ACC112 (cell line): Measurements from ENCODE around the gene KATNIP.
A peak's percentile ranks its signal among the peaks of the same experiment; 100 is the strongest.
"Not testable (repeated sequence)": the region's sequence is repeated elsewhere in the genome, so short reads cannot be mapped to it uniquely, and the experiment has no call there.

Experiments used
- H2AFZ ChIP-seq: fragments of 200-600 bp; sonication (generic); one replicate; pipeline ENCODE4 v1.6.0; 2017; ENCODE audit warnings: antibody characterized with exemption, low read length; ENCODE audit not compliant: unreplicated experiment
- H3K27ac ChIP-seq: fragments of 200-600 bp; sonication (generic); 2 replicates; pipeline ENCODE4 v1.5.1; 2014; ENCODE audit warnings: low read depth, mild to moderate bottlenecking, antibody characterized with exemption, low read length, moderate library complexity
- H3K27me3 ChIP-seq: fragments of 200-600 bp; sonication (generic); 2 replicates; pipeline ENCODE4 v1.6.1; 2014; ENCODE audit warnings: mild to moderate bottlenecking, antibody characterized with exemption, low read length, moderate library complexity, mixed read lengths; ENCODE audit not compliant: insufficient read depth
- H3K36me3 ChIP-seq: fragments of 200-600 bp; sonication (generic); 2 replicates; pipeline ENCODE4 v1.6.1; 2016; ENCODE audit warnings: mild to moderate bottlenecking, antibody characterized with exemption, low read length, moderate library complexity, mixed read lengths; ENCODE audit not compliant: insufficient read depth
- H3K4me1 ChIP-seq: fragments of 200-600 bp; sonication (generic); one replicate; pipeline ENCODE4 v1.6.1; 2016; ENCODE audit warnings: low read length, mixed read lengths; ENCODE audit not compliant: insufficient read depth, unreplicated experiment, control insufficient read depth
- H3K4me3 ChIP-seq: fragments of 200-600 bp; sonication (generic); 2 replicates; pipeline ENCODE4 v1.5.1; 2014; ENCODE audit warnings: mild to moderate bottlenecking, low read depth, low read length
- H3K79me2 ChIP-seq: fragments of 200-600 bp; sonication (generic); one replicate; pipeline ENCODE4 v1.6.0; 2016; ENCODE audit warnings: low read length; ENCODE audit not compliant: control insufficient read depth, unreplicated experiment, insufficient read depth

Gene KATNIP

DNA sequence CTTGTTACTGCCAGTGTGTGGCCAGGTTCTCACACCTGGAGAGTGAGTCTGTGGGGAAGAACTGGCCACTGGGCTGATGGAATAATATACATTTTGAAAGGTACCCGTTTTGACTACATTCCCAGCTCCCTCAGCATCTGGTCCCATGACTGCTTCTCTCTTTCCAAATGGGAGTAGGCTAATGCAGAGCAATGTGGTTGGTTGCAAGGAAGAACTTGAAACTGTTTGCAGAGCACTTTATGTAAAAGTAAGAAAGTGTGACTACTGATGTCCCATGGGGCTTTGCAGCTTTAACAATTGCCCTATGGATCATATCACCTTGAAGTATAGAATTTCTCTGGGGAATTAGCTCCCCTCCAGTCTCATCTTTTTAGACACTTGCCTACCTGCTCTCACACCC is 9.0 kb downstream of the KATNIP start:
- Histone ChIP-seq H3K4me1 (no peaks in the 10 kb centered on the region), H3K27me3 (no peaks in the 10 kb centered on the region), H3K27ac (no peak overlapping the region), H3K36me3 (no peaks in the 10 kb centered on the region), H3K4me3 (no peak overlapping the region), H2AFZ (no peak overlapping the region), H3K79me2 (no peaks in the 10 kb centered on the region)

DNA sequence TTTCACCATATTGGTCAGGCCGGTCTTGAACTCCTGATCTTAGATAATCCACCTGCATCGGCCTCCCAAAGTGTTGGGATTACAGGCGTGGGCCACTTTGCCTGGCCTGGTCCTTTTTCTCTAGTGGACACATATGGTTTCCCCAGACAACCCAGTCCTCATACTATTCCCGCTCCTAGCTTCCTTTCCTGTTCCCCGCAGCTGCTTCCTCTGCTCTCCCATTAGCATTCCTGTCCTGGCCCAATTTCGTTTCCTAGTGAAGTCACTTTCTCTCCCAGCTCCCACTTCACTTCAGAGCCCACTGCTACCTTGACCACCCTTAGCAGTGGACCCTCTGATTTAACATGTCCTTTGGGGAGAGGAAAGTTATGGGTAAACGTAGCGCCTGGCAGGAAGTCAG is 11.3 kb downstream of the KATNIP start:
- Histone ChIP-seq H3K27ac (no peak overlapping the region), H3K4me3 (no peak overlapping the region), H3K4me1 (no peaks in the 10 kb centered on the region), H3K36me3 (no peaks in the 10 kb centered on the region), H3K79me2 (no peaks in the 10 kb centered on the region), H3K27me3 (no peaks in the 10 kb centered on the region), H2AFZ (no peak overlapping the region)

DNA sequence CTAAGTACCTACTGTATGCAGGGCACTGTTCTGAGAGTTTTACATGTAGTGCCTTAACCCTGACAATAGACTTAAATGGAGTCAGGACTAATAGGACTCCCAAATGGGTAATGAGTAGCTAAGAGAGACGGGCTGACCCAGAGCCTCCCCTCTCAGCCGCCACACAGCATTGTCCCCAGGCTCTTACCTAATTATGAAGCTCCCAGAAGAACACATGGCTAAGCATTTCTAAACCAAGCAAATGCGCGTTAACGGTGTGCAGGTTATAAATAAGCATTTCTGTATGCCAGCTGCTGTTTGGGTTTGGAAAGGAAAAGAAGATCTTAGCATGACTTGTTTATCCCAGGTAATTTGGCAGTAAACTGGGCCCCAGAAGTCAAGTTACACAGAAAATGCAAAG is 14.3 kb downstream of the KATNIP start:
- H3K27ac ChIP-seq = no peak overlapping the region
- H3K4me3 ChIP-seq = no peak overlapping the region

DNA sequence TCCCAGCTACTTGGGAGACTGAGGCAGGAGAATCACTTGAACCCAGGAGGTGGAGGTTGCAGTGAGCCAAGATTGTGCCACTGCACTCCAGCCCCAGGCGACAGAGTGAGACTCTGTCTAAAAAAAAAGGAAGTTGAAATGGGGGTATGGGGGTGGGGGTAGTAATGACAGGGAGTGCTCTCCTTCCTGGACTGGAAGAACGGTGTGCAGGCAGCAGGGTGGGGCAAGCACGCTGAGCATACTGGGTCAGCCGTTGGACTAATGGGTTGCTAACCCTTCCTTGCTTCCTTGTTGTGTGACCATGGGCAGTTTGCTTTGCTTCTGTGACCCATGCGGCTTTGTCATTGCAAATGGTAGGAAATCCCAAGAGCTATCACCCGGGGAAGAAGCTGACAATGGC is 16.5 kb downstream of the KATNIP start:
- no peaks in the 10 kb centered on the region for H3K79me2 ChIP-seq
- H3K27me3 ChIP-seq = no peaks in the 10 kb centered on the region
- H2AFZ ChIP-seq = no peak overlapping the region
- H3K4me3 ChIP-seq = no peak overlapping the region
- H3K27ac ChIP-seq = no peak overlapping the region
- H3K4me1 ChIP-seq = no peaks in the 10 kb centered on the region
- no peaks in the 10 kb centered on the region for H3K36me3 ChIP-seq

More for the DNA sequence above, 14.3 kb downstream of the KATNIP start:
- Histone ChIP-seq H3K4me1 (no peaks in the 10 kb centered on the region), H3K36me3 (no peaks in the 10 kb centered on the region), H3K27me3 (no peaks in the 10 kb centered on the region), H2AFZ (no peak overlapping the region), H3K79me2 (no peaks in the 10 kb centered on the region)

DNA sequence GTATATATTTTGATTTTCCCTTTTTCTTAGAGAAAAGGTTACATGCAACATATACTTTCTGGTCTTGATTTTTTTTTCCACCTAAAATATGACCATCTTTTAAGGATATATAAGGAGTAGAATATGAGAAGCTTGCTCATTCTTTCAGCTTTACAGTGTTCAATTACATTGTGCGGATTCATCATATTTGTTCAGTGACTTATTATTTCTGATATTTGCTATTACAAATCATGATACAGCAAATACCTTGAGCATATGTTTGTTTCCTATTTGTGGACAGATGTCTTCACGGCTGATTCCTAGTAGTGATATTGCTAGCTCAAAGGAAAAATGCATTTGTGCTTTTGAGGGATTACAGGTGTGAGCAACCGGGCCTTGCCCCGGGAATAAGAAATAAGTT is 18.1 kb downstream of the KATNIP start:
- Histone ChIP-seq H3K79me2 (no peaks in the 10 kb centered on the region), H2AFZ (no peak overlapping the region), H3K4me3 (no peak overlapping the region), H3K27me3 (no peaks in the 10 kb centered on the region), H3K36me3 (no peaks in the 10 kb centered on the region), H3K27ac (no peak overlapping the region), H3K4me1 (peaks cover 11% of the 10 kb centered on the region)

DNA sequence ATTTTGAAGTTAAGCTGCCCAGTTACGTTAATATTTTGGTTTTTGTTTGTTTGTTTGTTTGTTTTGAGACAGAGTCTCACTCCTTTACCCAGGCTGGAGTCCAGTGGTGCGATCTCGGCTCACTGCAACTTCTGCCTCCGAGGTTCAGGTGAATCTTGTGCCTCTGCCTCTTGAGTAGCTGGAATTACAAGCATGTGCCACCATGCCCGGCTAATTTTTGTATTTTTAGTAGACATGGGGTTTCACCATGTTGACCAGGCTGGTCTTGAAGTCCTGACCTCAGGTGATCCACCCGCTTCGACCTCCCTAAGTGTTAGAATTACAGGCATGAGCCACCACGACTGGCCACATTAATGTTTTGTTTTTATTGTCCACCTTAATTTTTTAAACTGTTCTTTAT is 21.0 kb downstream of the KATNIP start:
- H3K4me3 ChIP-seq, H3K27ac ChIP-seq, H3K36me3 ChIP-seq, H3K27me3 ChIP-seq, H3K79me2 ChIP-seq, H2AFZ ChIP-seq: not testable (repeated sequence)
- H3K4me1 ChIP-seq = peaks cover 11% of the 10 kb centered on the region

DNA sequence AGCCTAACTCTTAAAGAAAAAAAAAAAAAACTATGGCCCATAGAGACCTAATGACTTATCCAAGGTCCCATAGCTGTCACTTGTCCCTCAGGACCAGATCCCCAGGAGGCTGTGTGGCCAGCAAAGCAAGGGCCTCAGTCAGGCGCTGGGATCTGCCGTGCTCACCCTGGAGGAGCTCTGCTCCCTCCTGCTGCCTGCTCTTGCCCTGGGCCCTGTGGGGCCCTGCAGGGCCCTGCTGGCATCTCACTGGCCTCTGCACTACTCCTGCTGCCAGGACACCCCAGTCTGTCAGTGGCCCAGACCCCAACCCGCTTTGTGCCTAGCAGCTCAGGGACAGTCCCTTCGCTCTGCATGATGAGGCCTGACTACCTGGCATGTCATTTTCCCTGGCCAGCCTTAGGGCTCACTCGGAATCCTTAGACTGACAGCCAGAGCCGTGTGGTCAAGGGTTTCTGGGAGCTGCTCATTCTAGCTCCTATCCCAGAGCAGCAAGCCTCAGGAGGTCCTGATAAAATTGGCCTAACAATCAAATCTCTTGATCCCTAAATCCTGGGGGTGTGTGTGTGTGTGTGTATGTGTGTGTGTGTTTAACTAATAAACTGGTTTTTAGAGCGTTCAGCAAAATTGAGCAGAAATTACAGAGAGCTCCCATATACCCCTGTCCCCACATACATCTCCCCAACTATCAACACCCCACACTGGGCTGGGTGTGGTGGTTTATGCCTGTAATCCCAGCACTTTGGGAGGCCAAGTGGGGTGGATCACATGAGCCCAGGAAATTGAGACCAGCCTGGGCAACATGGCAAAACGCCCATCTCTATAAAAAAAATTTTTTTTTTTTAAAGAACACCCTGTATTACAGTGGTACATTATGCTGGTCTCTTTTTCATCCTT is 21.7 kb downstream of the KATNIP start:
- no peak overlapping the region for H3K4me3 ChIP-seq
- H3K27me3 ChIP-seq = no peaks in the 10 kb centered on the region
- no peaks in the 10 kb centered on the region for H3K36me3 ChIP-seq
- H3K79me2 ChIP-seq = no peaks in the 10 kb centered on the region
- H2AFZ ChIP-seq = no peak overlapping the region
- H3K4me1 ChIP-seq = peaks cover 11% of the 10 kb centered on the region
- no peak overlapping the region for H3K27ac ChIP-seq

DNA sequence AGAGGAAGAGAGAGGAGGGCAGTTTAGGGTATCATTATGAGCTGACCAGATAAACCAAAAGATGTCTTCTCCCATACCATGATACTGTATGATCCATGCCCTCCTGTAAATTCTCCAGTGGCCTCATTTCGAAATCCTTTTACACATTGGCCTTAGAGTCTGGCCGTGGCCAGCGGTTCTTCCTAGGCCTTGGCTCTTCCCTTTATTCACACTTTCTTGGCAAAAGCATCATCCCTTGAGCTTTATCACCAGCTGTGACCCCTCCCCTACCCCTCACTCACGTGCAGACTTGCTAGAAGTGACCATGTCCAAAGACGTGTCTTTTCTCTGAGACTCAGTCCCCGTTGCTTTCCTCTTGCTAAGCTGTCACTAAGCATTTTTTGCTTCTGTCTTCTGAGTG is 22.8 kb downstream of the KATNIP start:
- Histone ChIP-seq H3K79me2 (no peaks in the 10 kb centered on the region), H3K4me3 (no peak overlapping the region), H3K27ac (no peak overlapping the region), H3K36me3 (no peaks in the 10 kb centered on the region), H2AFZ (no peak overlapping the region), H3K27me3 (no peaks in the 10 kb centered on the region), H3K4me1 (peaks cover 11% of the 10 kb centered on the region)

DNA sequence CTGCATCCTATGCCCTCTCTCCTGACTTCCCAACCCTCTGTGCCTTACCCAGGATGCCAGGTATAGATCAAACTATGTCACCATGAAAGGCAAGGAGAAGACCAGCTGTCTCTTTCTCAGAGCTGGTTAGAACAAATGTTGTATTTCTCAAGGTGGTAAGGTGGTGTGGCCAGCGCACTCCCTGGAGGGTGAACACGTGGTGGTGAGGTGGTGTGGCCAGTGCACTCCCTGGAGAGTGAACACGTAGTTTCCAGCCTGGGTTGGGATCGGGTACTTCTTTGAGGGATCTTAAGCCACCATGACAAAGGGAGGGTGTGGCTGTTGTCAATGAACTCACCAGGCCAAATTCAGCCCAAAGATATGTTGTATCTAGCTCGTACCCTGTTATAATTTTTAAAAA is 26.8 kb downstream of the KATNIP start:
- Histone ChIP-seq H3K4me1 (peaks cover 24% of the 10 kb centered on the region), H3K36me3 (no peaks in the 10 kb centered on the region), H3K79me2 (no peaks in the 10 kb centered on the region), H3K27ac (no peak overlapping the region), H3K27me3 (no peaks in the 10 kb centered on the region), H3K4me3 (no peak overlapping the region), H2AFZ (no peak overlapping the region)

DNA sequence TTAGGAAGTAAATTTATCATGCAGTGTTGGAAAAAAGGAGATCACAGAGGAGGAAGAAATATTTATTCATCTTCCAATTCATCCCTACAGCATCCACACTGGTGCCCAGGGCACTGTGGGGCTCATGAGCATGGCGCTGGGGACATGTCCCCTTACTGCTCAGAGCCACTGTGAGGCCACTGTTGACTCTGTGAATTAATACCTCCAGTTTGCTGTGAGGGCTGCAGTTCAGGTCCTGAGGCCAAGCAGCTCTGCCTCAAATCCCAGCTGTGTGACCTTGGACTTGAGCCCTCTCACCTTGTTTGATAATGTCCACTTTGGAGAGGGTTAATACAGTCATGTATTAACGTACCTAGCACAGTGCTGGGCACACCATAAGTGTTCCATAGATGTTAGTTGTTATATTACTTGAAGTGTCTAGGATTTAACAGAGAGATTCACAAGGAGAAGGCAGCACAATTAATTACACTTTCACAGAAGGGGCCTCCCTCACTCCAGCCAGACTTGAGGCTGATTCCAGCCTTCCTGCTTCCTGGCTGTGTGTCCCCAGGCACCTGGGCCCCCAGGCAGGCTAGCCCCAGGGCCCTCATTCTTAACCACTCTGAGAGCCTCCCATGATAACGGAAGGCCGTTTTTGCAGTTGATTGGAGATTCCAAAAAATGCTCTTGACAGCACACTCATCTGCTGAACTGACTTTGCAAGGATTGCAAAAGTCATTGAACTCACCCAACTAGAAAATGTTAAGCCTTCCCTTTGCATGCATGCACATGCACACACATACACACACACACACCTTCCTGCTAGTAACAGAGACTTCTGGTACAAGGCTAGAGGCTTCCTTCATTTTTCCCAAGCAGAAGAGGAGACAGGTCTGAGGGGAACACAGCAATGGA is 29.4 kb downstream of the KATNIP start:
- Histone ChIP-seq H3K27ac (peak overlapping the region; percentile 57), H2AFZ (no peak overlapping the region), H3K79me2 (no peaks in the 10 kb centered on the region), H3K36me3 (no peaks in the 10 kb centered on the region), H3K4me1 (peaks cover 16% of the 10 kb centered on the region), H3K27me3 (no peaks in the 10 kb centered on the region), H3K4me3 (no peak overlapping the region)
